ENCODE measurements around the gene PRR30. TPM values are rescaled to one million over a fixed set of nuclear protein-coding genes. Genes with fewer than 3 reads are reported as not detected.

The PRR30 gene
- total and polyA plus RNA-seq, 10 of the 15 experiments (the other 5 are each of a cell fraction or from before 2014, with no cell fraction given): not detected

DNA sequence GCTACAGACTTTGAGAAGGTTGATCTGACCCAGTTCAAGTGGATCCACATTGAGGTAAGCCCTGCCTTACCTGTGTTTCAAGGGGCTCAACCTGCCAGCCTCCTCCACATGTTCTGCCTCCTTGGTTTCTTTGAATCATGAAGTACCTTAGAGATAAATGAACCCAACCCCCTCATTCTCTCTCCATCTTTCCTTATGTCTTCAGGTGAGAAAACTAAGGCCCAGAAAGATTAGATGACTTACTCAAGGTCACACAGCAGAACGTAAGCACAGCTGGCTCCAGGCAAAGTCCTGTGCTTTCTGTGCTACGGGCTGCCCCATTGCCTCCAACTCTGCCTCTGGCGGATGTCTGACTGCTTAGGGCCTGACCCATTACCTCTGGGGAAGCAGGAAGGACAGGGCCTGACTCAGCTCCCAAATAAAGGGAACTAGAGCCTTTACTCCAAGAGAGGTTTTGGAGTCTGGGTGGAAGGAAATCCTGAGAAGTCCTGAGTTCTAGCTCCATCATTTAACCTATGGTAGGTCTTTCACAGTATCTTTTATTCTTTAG lies 42.4 kb downstream of the PRR30 start:
- BruUV-seq (replicated peaks): no TSS peak
- WGBS (ENCODE audit: insufficient coverage, insufficient replicate concordance, low lambda C conversion rate, missing lambda C conversion rate): 62% methylated on average over 3 of the region's 3 CpGs
- FAIRE-seq: no peak
- ChIA-PET POLR2A (no interaction called here), CTCF (interaction anchor here (0.9 to 9.3 kb wide), 17 partner anchors 9 to 492 kb away, joined by 3 to 132 read pairs (median 4); partner anchors contain the start of genes ABHD1, KHK and TRIM54), SMC1A (ENCODE audit: uncharacterized antibody, unreplicated experiment) (interaction anchor here (1.1 to 4.7 kb wide), 8 partner anchors 9 to 247 kb away, joined by 3 to 19 read pairs (median 5); no protein-coding TSS in a partner anchor), RAD21 (ENCODE audit: unreplicated experiment) (interaction anchor here (1.2 to 4.4 kb wide), 3 partner anchors 95 to 206 kb away, joined by 6 to 23 read pairs (median 15); no protein-coding TSS in a partner anchor)
- no peak overlapping the region for H3K27ac ChIP-seq (ENCODE audit: control insufficient read depth, insufficient read depth)
- H3K9me3 ChIP-seq (replicated peaks; ENCODE audit: control insufficient read depth, insufficient read depth, low read length): no peaks in the 10 kb centered on the region
- no peaks in the 10 kb centered on the region; a peak in 1 of 4 replicates for H3K36me3 ChIP-seq (ENCODE audit: control insufficient read depth in 2 of 2, insufficient read depth in 2 of 2, low read length in 1 of 2)
- H2AFZ ChIP-seq (ENCODE audit: control insufficient read depth, low read depth, low read length): peak overlapping the region; percentile 91
- H3K9ac ChIP-seq (ENCODE audit: control insufficient read depth, insufficient read depth, low read length): no peak overlapping the region
- ATAC-seq: no peak
- H3K27me3 ChIP-seq (replicated peaks in 1 of 2; ENCODE audit: control insufficient read depth in 2 of 2, insufficient read depth in 2 of 2, low read length in 1 of 2): no peaks in the 10 kb centered on the region
- no peaks in the 10 kb centered on the region; the same call in 1 of the 2 replicates for H3K4me1 ChIP-seq (ENCODE audit: control insufficient read depth, insufficient read depth, low read length)
- H3K79me2 ChIP-seq (ENCODE audit: control insufficient read depth, insufficient read depth, low read length): no peaks in the 10 kb centered on the region
- in situ Hi-C loops (cut with MboI): loop anchor here (5.0 kb wide), 1 partner anchor 185 kb away; the partner anchor contains the start of gene TRIM54
- H4K20me1 ChIP-seq (ENCODE audit: control insufficient read depth, insufficient read depth): no peaks in the 10 kb centered on the region
- no peak overlapping the region for H3K4me2 ChIP-seq (ENCODE audit: control insufficient read depth, insufficient read depth)
- DNase-seq (ENCODE audit: low read depth, low spot score): no peak
- intact Hi-C loops (cut with micrococcal nuclease; ENCODE audit: unreplicated experiment): no loop called here
- no peak overlapping the region for H3K4me3 ChIP-seq
- TF ChIP-seq, protein P1, sequence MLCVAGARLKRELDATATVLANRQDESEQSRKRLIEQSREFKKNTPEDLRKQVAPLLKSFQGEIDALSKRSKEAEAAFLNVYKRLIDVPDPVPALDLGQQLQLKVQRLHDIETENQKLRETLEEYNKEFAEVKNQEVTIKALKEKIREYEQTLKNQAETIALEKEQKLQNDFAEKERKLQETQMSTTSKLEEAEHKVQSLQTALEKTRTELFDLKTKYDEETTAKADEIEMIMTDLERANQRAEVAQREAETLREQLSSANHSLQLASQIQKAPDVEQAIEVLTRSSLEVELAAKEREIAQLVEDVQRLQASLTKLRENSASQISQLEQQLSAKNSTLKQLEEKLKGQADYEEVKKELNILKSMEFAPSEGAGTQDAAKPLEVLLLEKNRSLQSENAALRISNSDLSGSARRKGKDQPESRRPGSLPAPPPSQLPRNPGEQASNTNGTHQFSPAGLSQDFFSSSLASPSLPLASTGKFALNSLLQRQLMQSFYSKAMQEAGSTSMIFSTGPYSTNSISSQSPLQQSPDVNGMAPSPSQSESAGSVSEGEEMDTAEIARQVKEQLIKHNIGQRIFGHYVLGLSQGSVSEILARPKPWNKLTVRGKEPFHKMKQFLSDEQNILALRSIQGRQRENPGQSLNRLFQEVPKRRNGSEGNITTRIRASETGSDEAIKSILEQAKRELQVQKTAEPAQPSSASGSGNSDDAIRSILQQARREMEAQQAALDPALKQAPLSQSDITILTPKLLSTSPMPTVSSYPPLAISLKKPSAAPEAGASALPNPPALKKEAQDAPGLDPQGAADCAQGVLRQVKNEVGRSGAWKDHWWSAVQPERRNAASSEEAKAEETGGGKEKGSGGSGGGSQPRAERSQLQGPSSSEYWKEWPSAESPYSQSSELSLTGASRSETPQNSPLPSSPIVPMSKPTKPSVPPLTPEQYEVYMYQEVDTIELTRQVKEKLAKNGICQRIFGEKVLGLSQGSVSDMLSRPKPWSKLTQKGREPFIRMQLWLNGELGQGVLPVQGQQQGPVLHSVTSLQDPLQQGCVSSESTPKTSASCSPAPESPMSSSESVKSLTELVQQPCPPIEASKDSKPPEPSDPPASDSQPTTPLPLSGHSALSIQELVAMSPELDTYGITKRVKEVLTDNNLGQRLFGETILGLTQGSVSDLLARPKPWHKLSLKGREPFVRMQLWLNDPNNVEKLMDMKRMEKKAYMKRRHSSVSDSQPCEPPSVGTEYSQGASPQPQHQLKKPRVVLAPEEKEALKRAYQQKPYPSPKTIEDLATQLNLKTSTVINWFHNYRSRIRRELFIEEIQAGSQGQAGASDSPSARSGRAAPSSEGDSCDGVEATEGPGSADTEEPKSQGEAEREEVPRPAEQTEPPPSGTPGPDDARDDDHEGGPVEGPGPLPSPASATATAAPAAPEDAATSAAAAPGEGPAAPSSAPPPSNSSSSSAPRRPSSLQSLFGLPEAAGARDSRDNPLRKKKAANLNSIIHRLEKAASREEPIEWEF (IDR thresholded peaks at IDR 0.05; ENCODE audit: insufficient replicate concordance, low read depth, low read length): no peak
- no peak for TF ChIP-seq BRCA1 (IDR thresholded peaks at IDR 0.05; ENCODE audit: low read depth, low read length)
- TF ChIP-seq, protein P2, sequence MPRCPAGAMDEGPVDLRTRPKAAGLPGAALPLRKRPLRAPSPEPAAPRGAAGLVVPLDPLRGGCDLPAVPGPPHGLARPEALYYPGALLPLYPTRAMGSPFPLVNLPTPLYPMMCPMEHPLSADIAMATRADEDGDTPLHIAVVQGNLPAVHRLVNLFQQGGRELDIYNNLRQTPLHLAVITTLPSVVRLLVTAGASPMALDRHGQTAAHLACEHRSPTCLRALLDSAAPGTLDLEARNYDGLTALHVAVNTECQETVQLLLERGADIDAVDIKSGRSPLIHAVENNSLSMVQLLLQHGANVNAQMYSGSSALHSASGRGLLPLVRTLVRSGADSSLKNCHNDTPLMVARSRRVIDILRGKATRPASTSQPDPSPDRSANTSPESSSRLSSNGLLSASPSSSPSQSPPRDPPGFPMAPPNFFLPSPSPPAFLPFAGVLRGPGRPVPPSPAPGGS (IDR thresholded peaks at IDR 0.05; ENCODE audit: borderline replicate concordance, insufficient read depth, low read depth, low read length, poor library complexity, severe bottlenecking): no peak
- no peak for TF ChIP-seq EZH2 (IDR thresholded peaks at IDR 0.05; ENCODE audit: borderline replicate concordance, control insufficient read depth, low read depth, low read length)
- TF ChIP-seq ZNF217 (IDR thresholded peaks at IDR 0.05): no peak
- no peak for TF ChIP-seq SMAD1 (IDR thresholded peaks at IDR 0.05; ENCODE audit: low read depth, partially characterized antibody)
- no peak for TF ChIP-seq MEF2B (IDR thresholded peaks at IDR 0.05; ENCODE audit: partially characterized antibody, poor library complexity, severe bottlenecking)
- no peak for TF ChIP-seq MYC (IDR thresholded peaks at IDR 0.05; ENCODE audit: insufficient read depth, insufficient read length, insufficient replicate concordance, low read length, severe bottlenecking)
- TF ChIP-seq, protein P3, sequence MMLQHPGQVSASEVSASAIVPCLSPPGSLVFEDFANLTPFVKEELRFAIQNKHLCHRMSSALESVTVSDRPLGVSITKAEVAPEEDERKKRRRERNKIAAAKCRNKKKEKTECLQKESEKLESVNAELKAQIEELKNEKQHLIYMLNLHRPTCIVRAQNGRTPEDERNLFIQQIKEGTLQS (IDR thresholded peaks at IDR 0.05; ENCODE audit: borderline replicate concordance, extremely low read depth, low read depth, low read length): no peak
- TF ChIP-seq EP300 (IDR thresholded peaks at IDR 0.05; ENCODE audit: borderline replicate concordance in 1 of 2, control insufficient read depth in 1 of 2, low read depth in 2 of 2, low read length in 2 of 2): no peak
- TF ChIP-seq SMAD5 (IDR thresholded peaks at IDR 0.05; ENCODE audit: low read depth): no peak
- no peak for TF ChIP-seq MTA3 (IDR thresholded peaks at IDR 0.05; ENCODE audit: borderline replicate concordance, low read length)
- no peak for TF ChIP-seq ZBED1 (IDR thresholded peaks at IDR 0.05; ENCODE audit: borderline replicate concordance)
- TF ChIP-seq WRNIP1 (IDR thresholded peaks at IDR 0.05; ENCODE audit: borderline replicate concordance, low read depth, low read length): no peak
- no peak for TF ChIP-seq TAF1 (IDR thresholded peaks at IDR 0.05; ENCODE audit: borderline replicate concordance, low read depth, low read length)
- no peak for TF ChIP-seq SMC3 (IDR thresholded peaks at IDR 0.05; ENCODE audit: borderline replicate concordance, low read length)

Measured in GM12878 (cell line).